ENCODE results near the gene FAM193A.

Gene FAM193A

GRCh38 chr4:2637956-2638552 lies 101.6 kb downstream of the FAM193A start:
- TF ChIP-seq ZNF70 (CRISPR knock-in tag; IDR thresholded peaks at IDR 0.05), result no peak
- no peak for TF ChIP-seq ESRRG (CRISPR knock-in tag; IDR thresholded peaks at IDR 0.05)
- TF ChIP-seq ZNF565 (CRISPR knock-in tag; conservative IDR thresholded peaks at IDR 0.05; ENCODE audit: low read depth), result no peak
- no peak for TF ChIP-seq ISL1 (CRISPR knock-in tag; IDR thresholded peaks at IDR 0.05)
- no peak for TF ChIP-seq ZFP3 (CRISPR knock-in tag; IDR thresholded peaks at IDR 0.05)
- no peak for TF ChIP-seq CSDC2 (CRISPR knock-in tag; IDR thresholded peaks at IDR 0.05)
- TF ChIP-seq PPARA (CRISPR knock-in tag; IDR thresholded peaks at IDR 0.05; ENCODE audit: borderline replicate concordance), result no peak
- TF ChIP-seq BACH2 (CRISPR knock-in tag; IDR thresholded peaks at IDR 0.05; ENCODE audit: borderline replicate concordance), result no peak
- TF ChIP-seq, protein P1, sequence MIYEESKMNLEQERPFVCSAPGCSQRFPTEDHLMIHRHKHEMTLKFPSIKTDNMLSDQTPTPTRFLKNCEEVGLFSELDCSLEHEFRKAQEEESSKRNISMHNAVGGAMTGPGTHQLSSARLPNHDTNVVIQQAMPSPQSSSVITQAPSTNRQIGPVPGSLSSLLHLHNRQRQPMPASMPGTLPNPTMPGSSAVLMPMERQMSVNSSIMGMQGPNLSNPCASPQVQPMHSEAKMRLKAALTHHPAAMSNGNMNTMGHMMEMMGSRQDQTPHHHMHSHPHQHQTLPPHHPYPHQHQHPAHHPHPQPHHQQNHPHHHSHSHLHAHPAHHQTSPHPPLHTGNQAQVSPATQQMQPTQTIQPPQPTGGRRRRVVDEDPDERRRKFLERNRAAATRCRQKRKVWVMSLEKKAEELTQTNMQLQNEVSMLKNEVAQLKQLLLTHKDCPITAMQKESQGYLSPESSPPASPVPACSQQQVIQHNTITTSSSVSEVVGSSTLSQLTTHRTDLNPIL (CRISPR knock-in tag; IDR thresholded peaks at IDR 0.05; ENCODE audit: low read depth), result no peak
- TF ChIP-seq TCF4 (CRISPR knock-in tag; IDR thresholded peaks at IDR 0.05; ENCODE audit: borderline replicate concordance), result no peak
- TF ChIP-seq ZFP30 (CRISPR knock-in tag; IDR thresholded peaks at IDR 0.05), result no peak
- ATAC-seq, result no peak

GRCh38 chr4:2638730-2639129 lies 102.3 kb downstream of the FAM193A start:
- no peak for ATAC-seq

More at GRCh38 chr4:2638730-2639129, 102.3 kb downstream of the FAM193A start:
- TF ChIP-seq PATZ1 (CRISPR knock-in tag; IDR thresholded peaks at IDR 0.05; ENCODE audit: borderline replicate concordance), result no peak
- no peak for TF ChIP-seq ZNF8 (CRISPR knock-in tag; IDR thresholded peaks at IDR 0.05)
- no peak for TF ChIP-seq BACH2 (CRISPR knock-in tag; IDR thresholded peaks at IDR 0.05; ENCODE audit: borderline replicate concordance)
- no peak for TF ChIP-seq ZC3H10 (CRISPR knock-in tag; IDR thresholded peaks at IDR 0.05)
- TF ChIP-seq OSR1 (CRISPR knock-in tag; IDR thresholded peaks at IDR 0.05), result no peak
- TF ChIP-seq PPARA (CRISPR knock-in tag; IDR thresholded peaks at IDR 0.05; ENCODE audit: borderline replicate concordance), result no peak
- no peak for TF ChIP-seq GLIS3 (CRISPR knock-in tag; IDR thresholded peaks at IDR 0.05)
- TF ChIP-seq ZFP3 (CRISPR knock-in tag; IDR thresholded peaks at IDR 0.05), result no peak
- TF ChIP-seq TSHZ2 (CRISPR knock-in tag; IDR thresholded peaks at IDR 0.05), result no peak
- no peak for TF ChIP-seq TCF4 (CRISPR knock-in tag; IDR thresholded peaks at IDR 0.05; ENCODE audit: borderline replicate concordance)
- no peak for TF ChIP-seq CSRNP3 (CRISPR knock-in tag; IDR thresholded peaks at IDR 0.05)
- no peak for TF ChIP-seq ZNF70 (CRISPR knock-in tag; IDR thresholded peaks at IDR 0.05)
- no peak for TF ChIP-seq CSDC2 (CRISPR knock-in tag; IDR thresholded peaks at IDR 0.05)
